HK-2 (cell line): ENCODE results near the gene CCDC18.
"Not testable (repeated sequence)": the region's sequence is repeated elsewhere in the genome, so short reads cannot be mapped to it uniquely, and the experiment has no call there.

Experiments
- DNase-seq: peaks from one replicate; pipeline ENCODE4 v3.0.0-alpha.2; 2018; ENCODE audit not compliant: unreplicated experiment

The CCDC18 gene

DNA sequence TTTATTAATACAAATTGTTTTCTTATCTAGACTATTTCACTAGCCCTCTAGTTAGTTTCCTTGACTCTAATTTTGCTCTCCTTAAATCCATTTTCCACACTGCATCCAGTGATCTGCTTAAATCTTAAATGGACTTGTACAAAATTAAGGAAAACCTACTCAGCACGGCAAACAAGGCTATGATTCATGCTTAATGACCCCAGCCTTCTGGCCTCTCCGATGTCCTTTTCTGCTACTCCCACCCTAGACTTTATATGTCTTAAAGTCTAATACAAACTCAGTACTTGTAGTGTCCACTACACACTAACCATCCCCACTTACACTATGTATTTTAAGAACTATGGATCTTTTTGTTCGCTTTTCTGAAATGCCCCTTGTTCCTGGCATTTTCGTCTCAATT, 2.5 kb upstream of the CCDC18 start:
- DNase-seq = no peak

DNA sequence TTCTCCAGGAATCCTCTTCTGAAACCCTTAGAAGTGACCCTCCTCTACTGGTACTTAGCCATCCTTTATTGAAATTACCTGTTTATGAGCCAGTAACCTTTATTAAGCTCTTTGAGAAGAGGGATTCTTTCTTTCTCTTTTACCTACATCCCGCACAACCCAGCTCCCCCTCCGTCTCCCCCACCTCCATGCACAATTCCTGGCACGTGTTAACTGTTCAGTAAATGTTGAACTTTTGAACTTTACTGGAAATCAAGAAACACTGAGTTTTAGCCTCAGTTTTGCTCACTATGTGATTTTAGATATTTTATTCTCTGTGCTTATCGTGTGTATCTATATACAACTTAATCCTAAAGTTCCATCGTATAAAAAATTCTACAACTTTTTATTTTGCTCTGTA, 2.1 kb upstream of the CCDC18 start:
- no peak for DNase-seq

DNA sequence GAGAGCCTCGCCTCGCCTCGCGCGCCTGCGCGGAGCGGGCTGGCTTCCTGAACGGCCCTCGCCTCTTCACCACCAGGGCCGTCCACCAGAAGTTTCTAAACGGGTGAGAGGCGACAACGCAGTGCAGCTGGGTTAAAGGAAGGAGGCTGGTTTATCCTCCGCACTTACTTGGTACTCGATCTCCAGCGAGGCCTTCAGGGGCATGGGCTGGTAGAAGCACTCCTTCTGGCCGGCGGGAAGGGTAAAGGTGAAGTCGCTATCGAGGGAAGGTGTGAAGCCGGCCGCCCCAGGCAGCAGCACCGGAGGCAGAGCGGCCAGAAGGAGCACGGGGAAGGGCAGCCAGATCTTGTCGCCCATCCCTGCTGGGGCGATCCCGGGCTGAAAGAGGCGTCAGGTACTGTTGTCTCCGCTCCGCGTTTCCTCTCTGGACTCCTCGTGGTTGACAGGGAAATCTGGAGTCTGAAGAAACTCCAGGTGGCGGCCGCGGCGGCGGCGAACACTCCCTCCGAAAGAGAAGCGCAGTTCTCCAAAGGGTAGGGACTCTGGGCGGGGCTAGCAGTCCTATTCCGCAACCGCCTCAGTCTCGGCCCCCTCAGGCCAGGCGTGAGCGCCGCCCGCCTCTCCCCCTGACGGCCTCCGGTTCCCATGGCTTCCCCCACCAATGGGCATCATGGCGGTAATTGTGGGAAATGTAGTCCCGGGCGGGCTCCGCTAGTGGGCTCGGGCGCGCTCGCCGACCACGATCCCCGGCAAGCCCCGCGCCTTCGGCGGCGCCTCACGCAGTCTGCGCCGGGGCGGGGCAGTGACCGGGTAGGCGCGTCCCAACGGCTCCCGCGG, 420 bp upstream of the CCDC18 start, which contains the start of gene TMED5:
Gene TMED5 (minus strand): TSS at position 528 of the 837 bp plus-strand sequence. CDS start 171 bp downstream, at position 357.
- peak; percentile 98 for DNase-seq

DNA sequence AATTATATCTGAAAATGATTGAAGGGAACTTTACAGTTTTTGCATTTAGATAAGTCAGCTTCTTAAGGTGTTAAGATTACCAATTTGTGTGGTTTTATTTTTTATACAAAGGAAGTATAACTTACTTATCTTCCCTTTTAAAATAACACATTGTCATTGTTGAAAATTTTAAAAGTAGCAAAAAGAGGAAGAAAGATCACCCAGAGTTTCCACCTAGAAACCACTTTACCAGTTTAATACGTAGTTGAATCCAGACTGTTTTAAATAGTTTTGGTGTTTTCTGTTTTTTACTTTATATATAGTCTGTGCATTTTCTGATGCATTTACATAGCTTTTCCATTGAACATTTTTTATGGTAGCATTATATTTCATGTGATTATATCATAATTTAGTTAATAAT, 6.1 kb downstream of the CCDC18 start:
- no peak for DNase-seq

DNA sequence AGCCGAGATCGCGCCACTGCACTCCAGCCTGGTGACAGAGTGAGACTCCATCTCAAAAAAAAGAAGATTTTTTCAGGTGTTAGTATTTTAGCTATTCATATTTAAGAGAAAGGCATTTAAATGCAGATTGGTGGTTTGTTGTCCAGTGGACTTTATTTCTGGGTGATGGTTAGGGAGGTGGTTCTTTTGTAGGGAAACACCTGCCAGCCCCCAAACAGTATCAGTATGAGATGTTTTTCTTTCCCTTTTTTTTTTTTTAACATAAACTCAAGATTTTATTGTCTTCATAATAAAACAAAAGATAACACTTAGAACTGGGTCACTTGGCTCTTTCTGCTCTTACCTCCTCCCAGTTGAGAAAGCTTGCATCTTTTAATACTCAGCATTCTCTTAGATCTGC, 9.9 kb downstream of the CCDC18 start:
- DNase-seq = no peak

DNA sequence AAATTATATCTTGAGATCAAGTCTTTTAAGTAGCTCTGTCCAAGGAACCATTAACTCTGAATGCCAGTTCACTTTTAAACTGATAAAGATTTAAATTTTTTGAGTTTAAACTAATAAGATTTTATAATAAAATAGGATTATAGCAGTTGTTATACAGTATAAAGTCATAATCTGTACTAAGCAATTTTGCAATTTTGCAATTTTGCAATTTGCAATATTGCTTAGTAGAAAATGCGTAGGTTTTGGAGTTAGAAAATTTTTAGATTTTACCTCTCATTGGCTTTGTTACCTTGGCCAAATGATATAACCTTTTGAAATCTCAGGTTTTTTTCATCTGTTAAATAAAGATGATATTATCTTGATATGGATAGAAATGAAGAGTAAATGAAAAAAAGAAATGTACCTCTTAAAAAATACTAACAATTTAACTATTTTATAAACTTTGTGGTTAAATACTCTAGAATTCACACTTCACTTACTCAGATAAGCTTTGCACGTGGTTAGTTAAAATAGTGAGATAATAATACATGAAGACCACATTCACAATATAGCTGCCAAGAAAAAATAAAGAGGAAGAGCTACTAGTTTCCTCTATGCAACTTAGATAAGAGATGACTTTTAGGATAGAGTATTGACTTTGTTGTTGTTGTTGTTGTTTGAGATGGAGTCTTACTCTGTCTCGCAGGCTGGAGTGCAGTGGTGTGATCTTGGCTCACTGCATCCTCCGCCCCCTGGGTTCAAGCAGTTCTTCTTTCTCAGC, 13.9 kb downstream of the CCDC18 start:
- DNase-seq = no peak

DNA sequence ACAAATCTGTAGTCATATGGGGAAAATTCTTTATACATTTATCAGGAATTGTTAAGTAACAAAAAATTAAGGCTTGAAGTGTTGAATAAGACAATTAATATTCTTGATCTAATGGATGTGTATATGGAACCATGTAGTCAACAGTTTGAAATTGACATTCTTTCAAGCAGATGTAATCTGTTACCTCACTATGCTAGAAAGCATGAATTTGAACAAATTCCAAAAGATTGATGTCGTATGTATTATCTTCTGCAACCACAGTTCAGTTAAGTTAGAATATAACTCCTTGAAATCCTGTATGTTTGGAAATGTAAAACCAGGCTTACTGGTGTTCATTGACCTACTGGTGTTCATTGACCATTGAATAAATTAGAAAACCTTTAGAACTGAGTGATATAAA, 16.1 kb downstream of the CCDC18 start:
- DNase-seq = no peak

DNA sequence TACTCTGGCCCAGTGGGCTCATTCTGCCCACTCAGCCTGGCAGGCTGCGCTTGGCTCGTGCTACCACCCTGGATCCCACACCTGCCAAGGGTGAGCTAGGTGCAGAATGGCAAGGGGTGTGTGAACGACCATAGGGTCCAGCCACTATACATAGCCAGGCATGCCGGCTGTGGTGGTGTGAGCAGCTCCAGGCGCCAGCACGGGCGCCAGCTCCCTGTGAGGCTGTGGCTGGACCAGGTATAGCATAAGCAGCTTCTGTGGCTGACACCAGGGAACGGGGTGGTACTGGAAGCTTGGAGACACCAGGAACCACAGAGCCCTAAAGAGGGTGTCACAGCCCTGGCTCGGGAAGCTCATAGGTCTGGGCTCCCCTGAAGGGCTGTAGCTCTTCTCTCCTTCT, 18.6 kb downstream of the CCDC18 start:
- no peak for DNase-seq

DNA sequence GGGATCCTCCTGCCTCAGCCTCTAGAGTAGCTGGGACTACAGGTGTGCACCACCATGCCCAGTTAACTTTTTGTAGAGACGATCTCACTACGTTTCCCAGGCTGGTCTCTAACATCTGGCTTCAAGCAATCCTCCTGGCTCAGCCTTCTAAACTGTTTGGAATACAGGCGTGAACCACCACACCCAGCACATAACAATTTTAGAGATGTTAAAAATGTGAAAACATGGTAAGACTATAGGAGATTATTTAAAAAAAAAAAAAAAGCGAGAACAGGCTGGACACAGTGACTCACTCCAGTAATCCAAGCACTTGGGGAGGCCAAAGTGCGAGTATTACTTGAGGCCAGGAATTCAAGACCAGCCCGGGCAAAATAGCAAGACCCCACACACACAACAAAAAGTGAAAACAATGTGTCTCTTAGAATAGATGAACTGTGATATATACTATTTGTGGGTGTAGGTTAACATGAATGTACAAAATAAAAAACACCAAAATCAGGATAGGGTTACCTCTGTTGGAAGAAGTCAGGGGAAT, 19.6 kb downstream of the CCDC18 start:
- DNase-seq = no peak

DNA sequence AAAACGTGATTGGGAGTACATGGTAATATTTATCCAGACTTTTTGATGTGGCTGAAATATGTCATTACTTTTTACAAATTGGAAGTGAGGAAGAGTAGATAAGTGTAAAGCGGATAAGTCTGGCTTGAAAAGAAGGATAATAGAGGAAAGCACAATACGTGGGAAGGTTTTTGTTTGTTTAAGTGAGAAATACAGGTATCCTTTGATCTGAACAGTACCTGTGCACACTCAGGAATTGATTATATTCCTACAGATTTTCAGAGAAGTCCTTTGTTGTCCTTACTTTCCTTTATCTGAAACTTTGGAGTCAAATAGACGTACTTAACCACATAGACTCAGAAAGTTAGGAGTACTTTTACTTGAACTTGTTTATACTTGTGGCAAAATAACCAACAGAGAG, 20.2 kb downstream of the CCDC18 start:
- no peak for DNase-seq

DNA sequence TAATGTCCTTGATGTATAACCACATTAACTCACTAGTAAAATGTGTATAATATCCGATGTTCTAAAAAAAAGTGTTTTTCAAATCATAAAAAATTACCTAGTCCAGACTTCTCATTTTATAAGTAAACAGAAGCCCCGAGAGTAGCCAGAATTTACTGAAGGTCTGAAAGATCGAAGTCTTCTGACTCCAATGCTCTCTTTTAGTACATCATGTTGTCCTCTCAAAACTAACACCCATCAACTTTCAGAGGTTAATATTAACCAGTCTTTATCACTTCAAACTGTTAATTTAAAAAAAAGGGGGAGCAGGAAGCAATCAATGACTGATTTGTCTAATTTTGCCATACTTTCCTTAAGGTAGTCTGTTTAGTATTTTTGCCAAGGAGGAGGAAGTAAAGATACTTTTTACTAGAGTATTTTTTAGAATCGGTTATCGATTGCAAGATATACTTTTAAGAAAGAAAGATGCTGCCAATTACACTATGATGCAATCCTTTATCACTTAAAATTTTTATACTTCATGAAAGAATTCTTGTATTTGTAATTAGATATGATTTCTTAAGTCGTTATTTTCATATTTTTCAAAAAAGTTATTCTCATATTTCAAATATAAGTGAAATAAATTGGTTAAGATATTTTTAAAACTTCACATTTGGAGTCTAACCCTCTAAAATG, 25.5 kb downstream of the CCDC18 start:
- no peak for DNase-seq

DNA sequence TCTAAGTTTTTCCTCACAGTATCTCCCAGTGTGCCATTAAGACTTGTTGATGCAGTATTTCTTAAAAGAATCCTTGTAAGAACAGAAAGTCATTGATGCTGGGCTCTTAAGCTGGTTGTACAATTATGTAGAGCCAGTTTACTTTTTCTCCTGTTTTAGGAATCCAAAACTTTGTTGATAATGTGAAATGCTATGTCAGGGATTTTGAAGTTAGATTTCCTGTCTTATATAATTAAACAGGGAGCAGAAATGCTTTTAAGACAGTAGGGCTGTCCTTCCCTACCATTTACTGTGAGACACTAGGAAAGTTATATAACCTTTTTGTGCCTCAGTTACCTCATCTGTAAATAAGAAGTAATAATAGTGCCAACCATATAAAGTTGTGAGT, 26.0 kb downstream of the CCDC18 start:
- no peak for DNase-seq

DNA sequence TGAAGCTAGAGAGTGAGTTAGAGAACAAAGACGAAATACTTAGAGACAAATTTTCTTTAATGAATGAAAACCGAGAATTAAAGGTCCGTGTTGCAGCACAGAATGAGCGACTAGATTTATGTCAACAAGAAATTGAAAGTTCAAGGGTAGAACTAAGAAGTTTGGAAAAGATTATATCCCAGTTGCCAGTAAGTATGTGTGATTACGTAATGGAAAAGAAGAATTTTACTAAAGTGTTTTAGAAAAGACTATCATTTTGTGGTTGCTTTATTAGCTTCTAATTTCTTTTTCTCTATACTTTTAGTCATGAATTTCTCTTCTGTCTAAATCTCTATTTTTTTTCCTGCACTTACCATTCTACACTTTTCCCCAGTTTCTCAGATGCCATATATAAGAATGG, 26.7 kb downstream of the CCDC18 start:
- no peak for DNase-seq

DNA sequence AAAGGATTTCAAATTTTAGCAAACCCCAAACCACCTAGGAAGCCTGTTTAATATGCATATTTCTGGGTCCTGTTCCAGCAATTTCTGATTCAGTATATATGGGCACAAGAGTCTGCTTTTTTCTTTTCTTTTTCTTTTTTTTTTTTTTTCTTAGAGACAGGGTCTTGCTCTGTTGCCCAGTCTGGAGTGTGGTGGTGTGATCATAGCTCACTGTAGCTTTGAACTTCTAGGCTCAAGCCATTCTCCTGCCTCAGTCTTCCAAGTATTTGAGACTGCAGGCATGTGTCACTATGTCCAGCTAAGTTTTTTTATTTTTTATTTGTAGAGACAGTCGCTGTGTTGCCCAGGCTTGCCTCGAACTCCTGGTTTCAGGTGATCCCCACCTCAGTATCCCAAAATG, 34.8 kb downstream of the CCDC18 start:
- DNase-seq = no peak

DNA sequence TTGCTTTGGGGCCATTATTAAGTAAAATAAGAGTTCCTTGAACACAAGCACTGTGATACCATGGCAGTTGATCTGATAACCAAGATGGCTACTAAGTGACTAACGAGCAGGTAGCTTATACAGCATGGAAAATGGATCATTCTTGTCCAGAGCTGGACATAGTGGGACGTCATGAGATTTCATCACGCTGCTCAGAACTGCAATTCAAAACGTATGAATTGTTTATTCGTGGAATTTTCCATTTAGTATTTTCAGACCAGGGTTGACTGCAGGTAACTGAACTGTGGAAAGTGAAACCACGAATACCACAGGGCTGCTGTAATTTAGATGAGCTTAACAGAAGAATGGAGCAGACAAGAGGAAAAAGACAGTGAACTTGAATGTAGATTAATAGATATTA, 38.9 kb downstream of the CCDC18 start:
- DNase-seq = peak; percentile 10

DNA sequence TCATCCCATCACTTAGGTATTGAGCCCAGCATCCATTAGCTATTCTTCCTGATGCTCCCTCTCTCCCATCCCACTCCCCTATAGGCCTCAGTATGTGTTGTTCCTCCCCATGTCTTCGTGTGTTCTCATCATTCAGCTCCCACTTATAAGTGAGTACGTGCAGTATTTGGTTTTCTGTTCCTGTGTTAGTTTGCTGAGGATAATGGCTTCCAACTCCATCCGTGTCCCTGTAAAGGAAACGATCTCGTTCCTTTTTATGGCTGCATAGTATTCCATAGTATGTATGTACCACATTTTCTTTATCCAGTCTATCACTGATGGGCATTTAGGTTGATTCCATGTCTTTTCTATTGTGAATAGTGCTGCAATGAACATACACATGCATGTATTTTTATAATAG, 40.2 kb downstream of the CCDC18 start:
- not testable (repeated sequence) for DNase-seq

DNA sequence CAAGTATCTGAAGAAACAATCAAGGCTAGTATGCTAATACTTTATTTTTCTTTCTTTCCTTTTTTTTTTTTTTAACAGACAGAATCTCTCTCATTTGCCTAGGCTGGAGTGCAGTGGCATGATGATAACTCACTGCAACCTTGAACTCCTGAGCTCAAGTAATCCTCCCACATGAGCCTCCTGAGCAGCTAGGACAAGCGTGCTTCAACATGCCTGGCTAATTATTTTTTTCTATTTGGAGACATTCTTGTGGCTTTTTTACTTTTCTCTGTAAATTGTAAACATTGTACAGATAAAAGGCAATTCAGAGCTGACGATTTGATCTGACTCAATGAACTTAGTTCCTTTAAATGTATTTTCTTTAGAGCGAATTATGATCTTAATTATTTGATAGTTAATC, 41.4 kb downstream of the CCDC18 start:
- no peak for DNase-seq

DNA sequence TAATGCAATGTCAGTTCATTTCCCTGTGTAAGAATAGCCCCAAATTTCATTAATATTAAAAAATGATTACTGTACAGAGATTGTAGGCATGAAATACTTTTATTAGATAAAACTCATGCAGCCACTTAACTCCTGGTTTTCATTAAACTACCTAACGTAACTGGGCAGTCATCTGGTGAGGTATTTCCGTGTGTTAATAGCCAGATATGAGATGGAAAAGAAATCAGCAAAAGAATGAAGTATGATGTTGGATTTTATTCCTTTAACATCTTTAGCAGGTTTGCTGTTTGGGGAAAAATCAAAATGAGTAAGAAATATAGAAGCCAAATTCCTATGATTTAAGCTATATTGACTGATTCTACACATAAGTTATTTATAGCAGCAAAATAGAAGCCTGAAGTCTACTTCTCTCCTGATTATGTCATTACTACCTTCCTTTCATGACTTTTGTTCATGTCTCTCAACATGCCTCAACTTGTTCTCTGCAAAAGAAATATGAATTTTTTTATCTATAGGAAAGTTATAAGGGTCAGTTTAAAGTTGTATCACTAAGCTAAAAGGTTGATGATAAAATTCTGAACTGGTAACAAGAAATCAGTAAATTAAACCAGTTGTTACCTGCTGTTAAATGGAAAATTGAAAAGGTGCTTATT, 42.6 kb downstream of the CCDC18 start:
- DNase-seq = no peak

DNA sequence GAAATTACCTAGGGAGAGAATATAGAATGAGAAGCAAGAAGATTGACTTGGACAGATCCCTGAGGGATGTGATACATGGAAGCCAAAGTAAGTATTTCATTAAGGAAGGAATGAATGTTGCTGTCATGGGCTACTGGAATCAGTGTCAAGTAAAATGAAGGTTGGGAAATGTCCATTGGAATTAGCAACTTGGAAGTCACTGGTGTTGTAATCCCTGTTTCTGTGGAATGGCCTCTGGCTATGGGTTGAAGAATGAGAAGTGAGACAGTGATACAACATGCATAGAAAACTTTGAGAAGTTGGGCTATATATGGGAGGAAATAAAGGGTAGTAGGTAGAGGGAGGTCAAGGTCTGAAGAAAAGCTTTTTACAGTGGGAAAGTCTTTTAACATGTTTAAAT, 54.7 kb downstream of the CCDC18 start:
- DNase-seq = no peak

DNA sequence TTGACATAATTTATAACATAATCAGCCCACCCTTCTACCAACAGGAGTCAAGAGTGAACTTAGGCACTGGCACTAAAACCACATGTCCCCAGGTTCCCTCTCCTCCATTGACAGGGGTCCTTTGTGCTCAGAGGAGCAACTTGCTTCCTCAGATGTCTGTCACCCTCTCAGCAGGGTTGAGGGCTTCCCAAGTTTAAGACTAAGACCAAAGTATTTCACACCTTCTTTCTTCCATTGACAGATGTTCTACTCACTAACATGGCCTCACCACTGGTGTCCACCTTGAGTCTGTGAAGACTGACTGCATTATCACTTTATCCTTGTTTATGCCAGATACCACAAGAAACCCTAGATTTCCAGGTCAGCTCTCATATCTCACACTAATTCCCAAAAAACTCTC, 56.5 kb downstream of the CCDC18 start:
- no peak for DNase-seq

DNA sequence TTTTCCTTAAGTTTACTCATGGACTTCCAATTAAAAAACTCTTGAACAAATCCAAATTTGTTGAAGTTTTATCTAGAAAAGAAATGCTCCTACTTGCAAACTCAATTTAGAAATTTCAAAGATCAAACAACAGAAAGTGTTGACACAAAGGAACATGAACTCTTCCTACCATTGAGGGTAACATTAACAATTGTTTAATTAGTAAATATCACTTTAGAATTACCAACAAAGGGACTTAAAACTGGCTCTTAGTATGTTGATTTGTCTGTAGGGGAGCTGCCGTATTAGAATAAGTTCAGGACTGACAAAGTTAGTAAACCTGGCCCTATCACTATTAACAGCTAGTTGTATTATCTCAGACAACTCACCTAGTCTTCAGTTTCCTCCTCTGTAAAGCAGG, 57.9 kb downstream of the CCDC18 start:
- no peak for DNase-seq

DNA sequence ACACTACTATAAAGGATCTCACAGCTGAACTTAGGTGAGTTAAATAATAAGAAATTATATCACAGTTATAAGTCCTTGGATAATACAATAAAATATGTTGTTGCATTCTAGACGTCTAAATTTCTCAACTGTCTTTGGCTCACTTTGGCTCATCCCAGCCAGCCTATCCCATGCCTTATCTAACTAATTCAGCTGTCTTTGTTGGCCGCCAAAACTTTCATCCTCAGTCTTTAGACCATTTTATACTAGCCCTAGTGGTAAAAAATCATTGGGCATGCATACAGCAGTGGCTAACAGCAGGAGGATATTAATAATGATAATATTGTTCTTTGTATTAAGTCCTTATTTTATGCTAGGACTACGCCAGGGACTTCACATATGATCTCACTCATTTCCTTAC, 59.3 kb downstream of the CCDC18 start:
- DNase-seq = no peak
